HepG2 (cell line): Measurements from ENCODE around the gene SNAPC4. TPM values are rescaled to one million over a fixed set of nuclear protein-coding genes. Genes with fewer than 3 reads are reported as not detected.

Source experiments
- ATF3 ChIP-seq: sonication (generic); formaldehyde crosslinking; IDR thresholded peaks from 2 replicates; pipeline ENCODE4 v1.4.0; 2020; ENCODE audit warnings: missing genetic modification reagents
- CEBPG ChIP-seq: IDR thresholded peaks from 2 replicates; pipeline ENCODE4 v1.6.1; 2016
- DR1 ChIP-seq: sonication (generic); formaldehyde crosslinking; IDR thresholded peaks from 2 replicates; pipeline ENCODE4 v1.8.0; 2021; ENCODE audit warnings: mild to moderate bottlenecking, missing genetic modification reagents, inconsistent platforms
- HNRNPK ChIP-seq: fragments of 200-400 bp; formaldehyde crosslinking; IDR thresholded peaks from 2 replicates; pipeline ENCODE4 v1.6.1; 2018; ENCODE audit warnings: low read length, low read depth, moderate library complexity, mild to moderate bottlenecking; ENCODE audit not compliant: poor library complexity, severe bottlenecking
- ISX ChIP-seq: sonication (generic); formaldehyde crosslinking; conservative IDR thresholded peaks from 2 replicates; pipeline ENCODE4 v1.5.0; 2020; ENCODE audit warnings: missing genetic modification reagents
- KLF6 ChIP-seq: IDR thresholded peaks from 2 replicates; pipeline ENCODE4 v1.8.0; 2016; ENCODE audit warnings: missing biosample characterization, missing genetic modification reagents
- MTA1 ChIP-seq: sonication (generic); formaldehyde crosslinking; IDR thresholded peaks from 2 replicates; pipeline ENCODE4 v1.4.0; 2020; ENCODE audit warnings: missing genetic modification reagents, mild to moderate bottlenecking, borderline replicate concordance
- NCOA5 ChIP-seq: sonication (generic); formaldehyde crosslinking; IDR thresholded peaks from 2 replicates; pipeline ENCODE4 v1.4.0; 2020; ENCODE audit warnings: missing genetic modification reagents
- ZBTB40 ChIP-seq, 2 experiments: fragments of 450-650 bp in 1 of 2; sonication (generic) in 1 of 2; formaldehyde crosslinking in 1 of 2; IDR thresholded peaks; 2 replicates each; pipeline versions ENCODE4 v1.6.1 to v1.8.0; 2016 to 2022; ENCODE audit warnings: antibody characterized with exemption in 1 of 2, mild to moderate bottlenecking in 1 of 2, missing genetic modification reagents in 1 of 2
- ZNF234 ChIP-seq: sonication (generic); formaldehyde crosslinking; conservative IDR thresholded peaks from 2 replicates; pipeline ENCODE4 v1.5.1; 2020; ENCODE audit warnings: mild to moderate bottlenecking, missing genetic modification reagents
- ZNF646 ChIP-seq: sonication (generic); formaldehyde crosslinking; IDR thresholded peaks from 2 replicates; pipeline ENCODE4 v1.9.0; 2021; ENCODE audit warnings: mild to moderate bottlenecking, missing genetic modification reagents
- polyA plus RNA-seq, 8 experiments: library from polyadenylated mRNA; depleted of rRNA in 3 of 8; stranded (reverse) in 7 of 8; unstranded in 1 of 8; fragments of >200 nt; fragmentation: Illumina TruSeq in 4 of 8; extraction: Trizol in 4 of 8; gene quantifications; 2 replicates each; pipeline versions ENCODE4 v1.2.1 to v1.2.3, GENCODE V29; 2011 to 2016; ENCODE audit warnings: low read depth in 4 of 8, missing spikeins in 1 of 8, mixed read lengths in 1 of 8; ENCODE audit not compliant: insufficient read depth in 1 of 8
- total RNA-seq, 5 experiments: library from RNA; depleted of rRNA; stranded (reverse); fragments of >200 nt; fragmentation: Illumina TruSeq; extraction: Trizol; gene quantifications; 2 replicates each; pipeline ENCODE4 v1.2.3, GENCODE V29; 2016; ENCODE audit warnings: low read depth in 1 of 5

The SNAPC4 gene
- total and polyA plus RNA-seq, 2 of the 13 experiments (the other 11 are each of a cell fraction or from before 2014, with no cell fraction given) = 2.0 to 6.0 TPM

GRCh38 chr9:136363106-136363948 is 36.6 kb downstream of the SNAPC4 start, which contains the start of gene DNLZ (continued):
- TF ChIP-seq ZBTB40 (IDR thresholded peaks at IDR 0.05) (no peak), ZBTB40 (CRISPR knock-in tag; IDR thresholded peaks at IDR 0.05) (peak; percentile 71; the same call in 1 of the 2 replicates), KLF6 (peak; percentile 86), ZNF646 (CRISPR knock-in tag) (no peak), CEBPG (CRISPR knock-in tag) (peak; percentile 25; the same call in 1 of the 2 replicates), NCOA5 (CRISPR knock-in tag) (no peak), ZNF234 (CRISPR knock-in tag) (0 out of 2 replicates have a peak, but pooled peaks have one; percentile 32), ATF3 (peak; percentile 46), MTA1 (CRISPR knock-in tag) (peak; percentile 67; the same call in 1 of the 2 replicates), ISX (no peak; the same call in 1 of the 2 replicates), DR1 (CRISPR knock-in tag) (no peak; the same call in 1 of the 2 replicates), HNRNPK (no peak)
